GM19463 (cell line): ENCODE measurements around the gene FANCC.

ENCODE experiments used
- ATAC-seq: cut with Tn5 transposase; IDR thresholded peaks from one replicate; pipeline ENCODE4 v1.9.1; 2021; ENCODE audit warnings: mild to moderate bottlenecking, moderate library complexity; ENCODE audit not compliant: unreplicated experiment

Gene FANCC

GRCh38 chr9:95127249-95128176 lies 190.0 kb downstream of the FANCC start:
- peak; percentile 88 for ATAC-seq

GRCh38 chr9:95126739-95127138 lies 190.8 kb downstream of the FANCC start:
- no peak for ATAC-seq

GRCh38 chr9:95125652-95126051 lies 191.9 kb downstream of the FANCC start:
- ATAC-seq = no peak

- ATAC-seq = no peak
Observed at GRCh38 chr9:95124582-95125367, 192.7 kb downstream of the FANCC start.

- ATAC-seq = no peak
Observed at GRCh38 chr9:95120781-95121370, 196.6 kb downstream of the FANCC start.

- ATAC-seq = no peak
Observed at GRCh38 chr9:95118596-95118995, 198.9 kb downstream of the FANCC start.

- no peak for ATAC-seq
Observed at GRCh38 chr9:95116808-95117204, 200.7 kb downstream of the FANCC start.

- no peak for ATAC-seq
Observed at GRCh38 chr9:95116002-95116807, 201.3 kb downstream of the FANCC start.

GRCh38 chr9:95115104-95115503 lies 202.4 kb downstream of the FANCC start:
- no peak for ATAC-seq

GRCh38 chr9:95112436-95113280 lies 204.9 kb downstream of the FANCC start:
- no peak for ATAC-seq

- no peak for ATAC-seq
Observed at GRCh38 chr9:95111716-95112115, 205.8 kb downstream of the FANCC start.

- ATAC-seq = no peak
Observed at GRCh38 chr9:95110921-95111525, 206.5 kb downstream of the FANCC start.

GRCh38 chr9:95109456-95109855 lies 208.1 kb downstream of the FANCC start:
- ATAC-seq = no peak

GRCh38 chr9:95108777-95109176 lies 208.7 kb downstream of the FANCC start:
- no peak for ATAC-seq

GRCh38 chr9:95107976-95108375 lies 209.5 kb downstream of the FANCC start:
- ATAC-seq = no peak

- ATAC-seq = no peak
Observed at GRCh38 chr9:95107001-95107749, 210.3 kb downstream of the FANCC start.

GRCh38 chr9:95105519-95106287 lies 211.8 kb downstream of the FANCC start:
- no peak for ATAC-seq

- no peak for ATAC-seq
Observed at GRCh38 chr9:95104980-95105379, 212.5 kb downstream of the FANCC start.
